GM12872 (cell line): ENCODE results near the gene AGTRAP.

ENCODE experiments used
- TF ChIP-seq, protein P1 (sequence below): IDR thresholded peaks from 3 replicates; pipeline ENCODE4 v1.5.1; 2011; ENCODE audit warnings: low read depth, mild to moderate bottlenecking, low read length, moderate library complexity; ENCODE audit not compliant: insufficient read depth

Gene AGTRAP

DNA sequence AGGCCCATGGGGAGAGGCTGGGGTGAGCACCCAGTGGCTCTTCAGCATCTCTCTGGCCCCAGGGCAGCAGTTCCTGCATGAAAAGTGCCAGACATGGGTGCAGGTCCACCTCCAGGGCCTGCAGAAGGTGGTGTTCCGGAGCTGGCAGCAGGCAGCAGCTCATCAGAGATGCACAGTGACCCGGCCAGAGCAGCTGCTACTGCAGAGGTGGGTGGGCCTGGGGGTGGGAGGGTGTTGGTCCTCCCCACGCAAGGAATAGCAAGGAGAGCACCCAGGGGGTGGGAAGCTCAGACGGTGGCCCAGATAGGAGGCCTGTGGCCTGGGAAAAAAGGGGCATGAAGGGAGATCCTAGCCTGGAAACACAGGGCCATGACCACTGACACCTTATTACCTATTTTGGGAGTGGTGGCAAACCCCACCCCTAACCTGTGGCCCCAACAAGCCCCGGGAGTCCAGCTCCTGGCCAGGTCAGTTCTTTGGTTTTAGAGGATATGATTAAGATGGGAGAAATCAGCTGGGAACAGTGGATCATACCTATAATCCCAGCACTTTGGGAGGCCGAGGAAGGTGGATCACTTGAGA lies 46.3 kb downstream of the AGTRAP start:
- TF ChIP-seq, protein P1, sequence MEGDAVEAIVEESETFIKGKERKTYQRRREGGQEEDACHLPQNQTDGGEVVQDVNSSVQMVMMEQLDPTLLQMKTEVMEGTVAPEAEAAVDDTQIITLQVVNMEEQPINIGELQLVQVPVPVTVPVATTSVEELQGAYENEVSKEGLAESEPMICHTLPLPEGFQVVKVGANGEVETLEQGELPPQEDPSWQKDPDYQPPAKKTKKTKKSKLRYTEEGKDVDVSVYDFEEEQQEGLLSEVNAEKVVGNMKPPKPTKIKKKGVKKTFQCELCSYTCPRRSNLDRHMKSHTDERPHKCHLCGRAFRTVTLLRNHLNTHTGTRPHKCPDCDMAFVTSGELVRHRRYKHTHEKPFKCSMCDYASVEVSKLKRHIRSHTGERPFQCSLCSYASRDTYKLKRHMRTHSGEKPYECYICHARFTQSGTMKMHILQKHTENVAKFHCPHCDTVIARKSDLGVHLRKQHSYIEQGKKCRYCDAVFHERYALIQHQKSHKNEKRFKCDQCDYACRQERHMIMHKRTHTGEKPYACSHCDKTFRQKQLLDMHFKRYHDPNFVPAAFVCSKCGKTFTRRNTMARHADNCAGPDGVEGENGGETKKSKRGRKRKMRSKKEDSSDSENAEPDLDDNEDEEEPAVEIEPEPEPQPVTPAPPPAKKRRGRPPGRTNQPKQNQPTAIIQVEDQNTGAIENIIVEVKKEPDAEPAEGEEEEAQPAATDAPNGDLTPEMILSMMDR, result no peak

DNA sequence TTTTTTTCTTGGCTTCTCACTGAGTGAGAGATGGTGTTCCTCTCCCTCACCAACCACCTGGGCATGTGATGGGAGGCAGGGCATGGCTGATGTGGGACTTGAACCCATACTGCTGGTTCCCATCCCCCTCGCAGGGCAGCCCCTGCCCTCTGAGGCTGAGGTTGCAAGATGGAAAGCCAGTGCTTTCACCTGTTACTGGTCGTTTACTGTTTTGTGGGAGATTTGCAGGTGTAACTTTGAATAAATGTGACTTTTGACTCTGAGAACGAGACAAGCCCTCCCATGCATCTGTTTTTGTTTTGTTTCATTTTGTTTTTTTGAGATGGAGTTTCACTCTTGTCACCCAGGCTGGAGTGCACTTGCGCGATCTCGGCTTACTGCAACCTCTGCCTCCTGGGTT lies 47.6 kb downstream of the AGTRAP start:
- TF ChIP-seq, protein P1, result no peak

DNA sequence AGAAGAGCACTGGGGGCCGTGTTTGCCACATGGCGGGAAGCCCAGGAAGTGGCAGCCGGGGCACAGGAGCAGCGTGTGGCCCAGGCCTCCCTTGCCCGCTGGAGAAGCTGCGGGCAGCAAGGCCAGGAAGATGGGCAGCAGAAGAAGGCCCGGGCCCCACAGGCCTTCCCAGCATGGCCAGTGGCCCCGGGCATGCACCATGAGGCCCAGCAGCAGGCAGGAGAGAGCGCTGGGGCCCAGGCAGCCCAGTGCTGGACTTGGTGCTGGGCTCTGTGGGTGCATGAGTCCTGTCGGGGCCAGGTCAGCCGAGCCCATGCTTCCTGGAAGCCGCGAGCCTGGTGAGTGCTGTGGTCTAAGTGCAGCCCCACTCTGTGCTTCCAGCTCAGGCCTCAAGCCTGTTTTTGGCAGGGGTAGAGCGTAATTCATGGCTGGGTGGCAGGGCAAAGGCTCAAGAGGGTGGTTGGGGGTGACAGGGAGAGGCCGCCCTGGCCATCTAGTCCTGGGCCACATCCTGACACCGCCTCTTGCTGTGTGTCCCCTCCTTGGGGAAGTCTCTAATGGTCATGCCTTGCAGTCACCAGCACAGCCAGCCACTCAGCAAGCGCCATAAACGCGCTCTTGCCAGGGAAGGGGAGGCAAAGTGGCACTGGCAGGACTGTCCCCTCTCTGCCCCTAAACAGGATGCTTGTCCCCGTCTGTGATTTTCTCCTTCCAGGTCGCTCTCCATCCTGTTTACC lies 48.5 kb downstream of the AGTRAP start:
- TF ChIP-seq, protein P1, result no peak

DNA sequence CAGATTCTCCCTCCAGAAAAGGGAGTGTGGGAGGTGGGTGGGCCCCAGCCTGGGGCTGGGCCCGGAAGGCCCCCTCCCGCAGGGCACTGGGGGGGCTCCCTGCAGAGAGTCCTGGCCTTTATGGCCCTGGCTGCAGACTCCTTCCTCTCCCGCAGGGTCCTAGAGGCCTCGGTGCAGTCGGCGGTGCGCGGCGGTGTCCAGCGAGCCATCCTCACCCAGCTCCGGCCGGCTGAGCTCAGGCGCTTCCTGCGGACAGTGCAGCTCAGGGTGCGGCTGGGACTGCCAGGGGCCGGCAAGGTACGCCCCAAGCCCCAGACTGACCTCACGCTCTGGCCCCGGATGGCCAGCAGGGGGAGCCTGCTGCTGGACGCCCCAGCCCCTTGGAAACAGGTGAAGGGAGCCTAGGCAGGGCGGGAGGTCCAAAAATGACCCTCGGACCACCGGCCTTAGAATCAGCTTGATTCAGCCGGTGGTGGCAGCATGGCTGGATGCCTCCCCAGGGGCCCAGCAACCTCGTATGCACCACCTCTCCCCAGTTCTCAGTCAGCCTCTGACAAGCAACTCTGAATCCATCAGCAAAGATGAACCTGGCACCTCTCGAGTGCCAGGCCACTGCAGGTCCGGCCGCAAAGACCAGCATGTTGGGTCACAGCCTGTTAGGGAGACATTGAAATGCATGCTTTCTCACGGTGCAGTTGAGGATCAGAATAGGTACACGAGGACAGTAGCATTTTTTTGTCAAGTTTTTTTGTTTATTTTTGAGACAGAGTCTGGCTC lies 49.2 kb downstream of the AGTRAP start:
- TF ChIP-seq, protein P1, result peak; percentile 95

DNA sequence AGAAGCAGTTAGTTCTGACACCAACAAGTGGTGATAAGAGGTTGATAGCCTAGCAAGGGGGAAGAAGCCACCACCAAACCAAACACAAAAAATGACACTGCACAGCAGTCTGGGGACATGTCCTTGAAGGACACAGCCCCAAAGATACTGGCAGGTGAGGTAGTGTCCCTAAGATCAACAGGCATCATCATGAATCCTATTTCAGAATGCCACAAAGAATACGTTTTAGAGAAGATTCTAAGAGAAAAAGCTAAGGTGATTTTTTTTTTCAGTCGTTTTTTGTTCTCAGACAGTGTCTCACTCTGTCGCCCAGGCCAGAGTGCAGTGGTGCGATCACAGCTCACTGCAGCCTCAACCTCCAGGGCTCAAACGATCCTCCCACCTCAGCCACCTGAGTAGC lies 50.2 kb downstream of the AGTRAP start:
- TF ChIP-seq, protein P1, result no peak

DNA sequence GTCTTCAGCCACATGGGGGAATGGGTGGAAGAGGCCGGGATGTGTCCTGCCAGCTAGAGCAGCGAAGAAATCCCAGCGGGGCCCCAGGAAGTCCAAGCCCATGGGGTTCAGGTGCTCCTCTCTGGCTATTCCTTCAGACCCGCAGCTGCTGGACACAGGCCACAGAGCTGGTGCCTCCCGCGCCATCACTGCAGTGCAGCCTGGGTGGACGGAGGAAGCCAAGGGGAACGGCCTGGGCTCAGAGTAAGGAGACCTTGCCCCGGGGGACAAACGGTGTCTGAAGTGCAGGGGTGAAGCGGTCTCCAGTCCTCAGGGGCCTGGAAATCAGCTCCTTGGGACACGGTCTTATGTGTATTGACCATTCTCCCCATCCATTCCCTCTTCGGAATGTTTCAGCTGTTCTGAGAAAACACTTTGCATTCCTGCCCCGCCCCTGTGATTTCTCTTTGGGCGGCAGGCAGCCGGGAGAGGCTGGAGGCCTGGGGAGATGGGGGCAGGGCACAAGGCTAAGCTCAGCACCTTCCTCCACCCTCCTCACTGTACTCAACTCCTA lies 51.4 kb downstream of the AGTRAP start:
- TF ChIP-seq, protein P1, result no peak

DNA sequence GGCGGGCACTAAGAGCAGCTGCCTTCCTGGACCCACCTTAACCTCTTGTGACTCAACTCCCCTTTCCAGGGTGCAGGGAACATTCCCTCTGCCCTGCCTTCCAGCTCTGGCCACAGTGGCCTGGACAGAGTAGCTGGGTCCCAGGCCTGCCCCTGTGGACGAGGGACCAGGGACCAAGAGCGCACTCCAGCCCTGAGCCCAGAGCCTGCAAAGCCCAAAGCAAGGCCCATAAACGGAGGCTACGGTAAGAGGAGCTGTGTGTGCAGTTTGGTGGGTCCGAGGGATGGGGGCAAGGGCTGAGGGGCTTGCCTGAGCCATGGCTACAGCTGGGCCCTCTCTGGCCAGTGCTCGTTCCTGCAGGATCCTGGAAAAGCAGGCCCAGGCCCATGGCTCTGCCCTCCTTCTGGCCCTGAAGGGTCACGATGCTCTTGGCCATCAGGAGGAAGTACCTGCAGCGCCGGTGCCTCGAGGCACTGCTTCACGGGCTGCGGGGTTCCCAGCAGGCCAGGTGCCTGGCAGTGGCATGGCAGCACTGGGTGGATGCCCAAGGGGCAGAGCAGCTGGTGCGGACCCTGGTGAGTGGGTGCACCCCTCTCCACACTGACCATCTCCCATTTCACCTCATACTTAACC lies 52.0 kb downstream of the AGTRAP start:
- TF ChIP-seq, protein P1, result no peak
